ENCODE measurements around the gene TNFRSF1B.

DNA sequence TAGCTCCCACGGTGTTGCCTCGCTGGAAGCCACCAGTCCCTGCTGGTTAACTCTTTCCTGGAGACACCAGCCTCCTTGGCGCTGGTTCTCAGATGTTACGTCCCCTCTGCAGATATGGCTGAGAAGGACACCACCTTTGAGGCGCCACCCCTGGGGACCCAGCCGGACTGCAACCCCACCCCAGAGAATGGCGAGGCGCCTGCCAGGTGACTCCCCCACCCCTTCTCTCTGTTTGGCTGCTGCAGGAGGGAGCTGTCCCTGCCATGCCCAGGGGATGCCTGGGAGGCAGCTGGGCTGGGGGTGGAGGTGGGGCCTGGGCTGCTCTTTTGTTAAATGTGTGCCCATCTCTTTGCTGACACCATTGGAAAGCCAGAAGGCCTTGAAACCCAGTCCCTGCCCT, 43.6 kb upstream of the TNFRSF1B start:
- no peak for TF ChIP-seq POLR2AphosphoS5 (IDR thresholded peaks at IDR 0.05)
- TF ChIP-seq, protein P1, sequence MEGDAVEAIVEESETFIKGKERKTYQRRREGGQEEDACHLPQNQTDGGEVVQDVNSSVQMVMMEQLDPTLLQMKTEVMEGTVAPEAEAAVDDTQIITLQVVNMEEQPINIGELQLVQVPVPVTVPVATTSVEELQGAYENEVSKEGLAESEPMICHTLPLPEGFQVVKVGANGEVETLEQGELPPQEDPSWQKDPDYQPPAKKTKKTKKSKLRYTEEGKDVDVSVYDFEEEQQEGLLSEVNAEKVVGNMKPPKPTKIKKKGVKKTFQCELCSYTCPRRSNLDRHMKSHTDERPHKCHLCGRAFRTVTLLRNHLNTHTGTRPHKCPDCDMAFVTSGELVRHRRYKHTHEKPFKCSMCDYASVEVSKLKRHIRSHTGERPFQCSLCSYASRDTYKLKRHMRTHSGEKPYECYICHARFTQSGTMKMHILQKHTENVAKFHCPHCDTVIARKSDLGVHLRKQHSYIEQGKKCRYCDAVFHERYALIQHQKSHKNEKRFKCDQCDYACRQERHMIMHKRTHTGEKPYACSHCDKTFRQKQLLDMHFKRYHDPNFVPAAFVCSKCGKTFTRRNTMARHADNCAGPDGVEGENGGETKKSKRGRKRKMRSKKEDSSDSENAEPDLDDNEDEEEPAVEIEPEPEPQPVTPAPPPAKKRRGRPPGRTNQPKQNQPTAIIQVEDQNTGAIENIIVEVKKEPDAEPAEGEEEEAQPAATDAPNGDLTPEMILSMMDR (IDR thresholded peaks at IDR 0.05), result no peak
- TF ChIP-seq POLR2A (IDR thresholded peaks at IDR 0.05), result no peak
